Nephron progenitor cell (in vitro differentiated cells): ENCODE data around the gene GAS7.

Experiments used
- DNase-seq: peaks from one replicate; pipeline ENCODE4 v3.0.0; 2021
- H3K27ac Mint-ChIP-seq: 2 replicates; pipeline ENCODE4 v1.8.0; 2021; ENCODE audit warnings: mild to moderate bottlenecking, moderate library complexity, mixed read lengths
- H3K27me3 Mint-ChIP-seq: 2 replicates; pipeline ENCODE4 v1.8.0; 2021; ENCODE audit warnings: mild to moderate bottlenecking, low read depth, mixed read lengths; ENCODE audit not compliant: poor library complexity
- H3K36me3 Mint-ChIP-seq: 2 replicates; pipeline ENCODE4 v1.8.0; 2021; ENCODE audit warnings: low read depth, mixed read lengths
- H3K4me1 Mint-ChIP-seq: 2 replicates; pipeline ENCODE4 v1.8.0; 2021; ENCODE audit warnings: mixed read lengths
- H3K4me3 Mint-ChIP-seq: 2 replicates; pipeline ENCODE4 v1.8.0; 2021; ENCODE audit warnings: mild to moderate bottlenecking, moderate library complexity, mixed read lengths
- H3K9me3 Mint-ChIP-seq: 2 replicates; pipeline ENCODE4 v1.8.0; 2021; ENCODE audit warnings: mild to moderate bottlenecking, moderate library complexity, mixed read lengths
- TF ChIP-seq, protein P1 (sequence below): fragments of 200-600 bp; sonication (generic); IDR thresholded peaks from 2 replicates; pipeline ENCODE4 v1.5.0; 2021; ENCODE audit warnings: antibody characterized with exemption

The GAS7 gene

GRCh38 chr17:10147040-10147439 lies 51.4 kb downstream of the GAS7 start:
- peaks cover 7% of the 10 kb centered on the region for H3K27me3 Mint-ChIP-seq
- no peaks in the 10 kb centered on the region for H3K9me3 Mint-ChIP-seq
- H3K36me3 Mint-ChIP-seq = no peaks in the 10 kb centered on the region
- no peak overlapping the region for H3K27ac Mint-ChIP-seq
- no peak for DNase-seq
- H3K4me3 Mint-ChIP-seq = no peak overlapping the region
- peaks cover 13% of the 10 kb centered on the region for H3K4me1 Mint-ChIP-seq
- TF ChIP-seq, protein P1, sequence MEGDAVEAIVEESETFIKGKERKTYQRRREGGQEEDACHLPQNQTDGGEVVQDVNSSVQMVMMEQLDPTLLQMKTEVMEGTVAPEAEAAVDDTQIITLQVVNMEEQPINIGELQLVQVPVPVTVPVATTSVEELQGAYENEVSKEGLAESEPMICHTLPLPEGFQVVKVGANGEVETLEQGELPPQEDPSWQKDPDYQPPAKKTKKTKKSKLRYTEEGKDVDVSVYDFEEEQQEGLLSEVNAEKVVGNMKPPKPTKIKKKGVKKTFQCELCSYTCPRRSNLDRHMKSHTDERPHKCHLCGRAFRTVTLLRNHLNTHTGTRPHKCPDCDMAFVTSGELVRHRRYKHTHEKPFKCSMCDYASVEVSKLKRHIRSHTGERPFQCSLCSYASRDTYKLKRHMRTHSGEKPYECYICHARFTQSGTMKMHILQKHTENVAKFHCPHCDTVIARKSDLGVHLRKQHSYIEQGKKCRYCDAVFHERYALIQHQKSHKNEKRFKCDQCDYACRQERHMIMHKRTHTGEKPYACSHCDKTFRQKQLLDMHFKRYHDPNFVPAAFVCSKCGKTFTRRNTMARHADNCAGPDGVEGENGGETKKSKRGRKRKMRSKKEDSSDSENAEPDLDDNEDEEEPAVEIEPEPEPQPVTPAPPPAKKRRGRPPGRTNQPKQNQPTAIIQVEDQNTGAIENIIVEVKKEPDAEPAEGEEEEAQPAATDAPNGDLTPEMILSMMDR = no peak

DNA sequence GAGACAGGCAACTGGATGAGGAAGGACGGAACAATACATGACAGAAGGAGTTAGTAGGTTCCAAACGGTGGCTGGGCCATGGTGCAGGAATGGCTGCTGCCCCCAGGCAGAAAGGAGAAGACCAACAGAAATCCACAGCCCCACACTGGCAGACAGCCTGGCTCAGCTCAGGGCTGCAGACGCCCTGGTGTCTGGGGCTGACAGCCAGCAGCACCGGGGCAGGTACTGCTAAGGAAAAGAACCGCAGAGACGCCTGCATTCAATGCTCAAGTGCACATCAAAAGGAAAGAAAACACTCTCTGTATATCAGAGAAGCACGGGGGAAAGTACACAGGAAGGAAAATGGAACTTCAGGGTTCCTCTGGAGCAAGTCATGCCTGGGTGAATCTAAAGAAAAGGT lies 53.4 kb downstream of the GAS7 start:
- peaks cover 3% of the 10 kb centered on the region for H3K27me3 Mint-ChIP-seq
- H3K4me3 Mint-ChIP-seq = no peak overlapping the region
- H3K9me3 Mint-ChIP-seq = no peaks in the 10 kb centered on the region
- DNase-seq = no peak
- TF ChIP-seq, protein P1 = no peak
- H3K36me3 Mint-ChIP-seq = no peaks in the 10 kb centered on the region
- peak overlapping the region; percentile 18 for H3K27ac Mint-ChIP-seq
- peaks cover 15% of the 10 kb centered on the region for H3K4me1 Mint-ChIP-seq

GRCh38 chr17:10144456-10144855 lies 54.0 kb downstream of the GAS7 start:
- DNase-seq = no peak
- H3K27ac Mint-ChIP-seq = no peak overlapping the region
- H3K36me3 Mint-ChIP-seq = no peaks in the 10 kb centered on the region
- TF ChIP-seq, protein P1 = no peak
- H3K4me1 Mint-ChIP-seq = peaks cover 20% of the 10 kb centered on the region
- H3K4me3 Mint-ChIP-seq = no peak overlapping the region
- peaks cover 5% of the 10 kb centered on the region for H3K27me3 Mint-ChIP-seq
- no peaks in the 10 kb centered on the region for H3K9me3 Mint-ChIP-seq

DNA sequence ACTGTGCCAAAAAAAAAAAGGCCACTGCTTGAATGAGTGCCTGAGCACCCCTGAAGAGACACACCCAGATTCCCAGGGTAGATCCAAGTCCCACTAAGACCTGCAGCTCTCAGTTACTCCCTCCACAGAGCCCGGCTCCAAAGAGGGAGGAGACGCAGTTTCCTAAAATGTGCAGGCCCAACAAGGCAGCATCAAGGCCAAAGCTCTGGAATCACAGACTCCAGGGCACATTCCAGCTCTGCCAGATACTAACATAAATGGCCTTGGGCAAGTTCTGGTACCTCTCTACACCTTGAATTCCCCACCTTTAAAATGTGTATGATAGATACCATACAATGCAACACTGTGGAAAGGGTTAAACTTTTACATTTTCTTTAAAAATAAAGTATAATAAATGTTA lies 57.0 kb downstream of the GAS7 start:
- Mint-ChIP-seq H3K9me3 (no peaks in the 10 kb centered on the region), H3K27ac (no peak overlapping the region), H3K36me3 (no peaks in the 10 kb centered on the region), H3K27me3 (peaks cover 5% of the 10 kb centered on the region), H3K4me3 (no peak overlapping the region), H3K4me1 (peaks cover 30% of the 10 kb centered on the region)
- TF ChIP-seq, protein P1 = no peak
- no peak for DNase-seq

GRCh38 chr17:10139577-10139976 lies 58.8 kb downstream of the GAS7 start:
- Mint-ChIP-seq H3K27ac (no peak overlapping the region), H3K4me3 (no peak overlapping the region), H3K27me3 (peaks cover 9% of the 10 kb centered on the region), H3K4me1 (peaks cover 37% of the 10 kb centered on the region), H3K9me3 (no peaks in the 10 kb centered on the region), H3K36me3 (no peaks in the 10 kb centered on the region)
- TF ChIP-seq, protein P1 = no peak
- DNase-seq = no peak

GRCh38 chr17:10136258-10136981 lies 62.0 kb downstream of the GAS7 start:
- Mint-ChIP-seq H3K4me3 (no peak overlapping the region), H3K27ac (no peak overlapping the region), H3K36me3 (no peaks in the 10 kb centered on the region), H3K27me3 (peaks cover 24% of the 10 kb centered on the region), H3K9me3 (no peaks in the 10 kb centered on the region), H3K4me1 (peaks cover 37% of the 10 kb centered on the region)
- no peak for DNase-seq
- TF ChIP-seq, protein P1 = no peak
